PC-9 (cell line): ENCODE measurements around the gene CYB5R4. TPM values are rescaled to one million over a fixed set of nuclear protein-coding genes. Genes with fewer than 3 reads are reported as not detected.

Source experiments
- BruUV-seq: library from RNA; stranded (reverse); fragments of 400-500 nt; replicated peaks from 2 replicates; lab custom pipeline; 2021; lab: Mats Ljungman, UMichigan
- CTCF ChIA-PET: fragments of 300-600 bp; sonication (Branson Sonifier 250); formaldehyde crosslinking; loops from one replicate; lab custom pipeline; 2022; ENCODE audit warnings: antibody characterized with exemption; lab: Charles Lee
- POLR2A ChIA-PET: fragments of 300-600 bp; sonication (Branson Sonifier 250); formaldehyde crosslinking; loops from one replicate; lab custom pipeline; 2022; ENCODE audit warnings: antibody characterized with exemption; ENCODE audit not compliant: unreplicated experiment; lab: Charles Lee
- DNase-seq, 2 experiments: peaks; one replicate each; pipeline versions ENCODE4 v3.0.0 to v3.0.0-alpha.2; 2015 to 2022; ENCODE audit warnings: mixed read lengths in 1 of 2
- H2AFZ ChIP-seq: fragments of 200-600 bp; sonication (generic); 2 replicates; pipeline ENCODE4 v1.8.1; 2017; ENCODE audit warnings: antibody characterized with exemption
- H3F3A ChIP-seq: fragments of 200-600 bp; sonication (generic); 2 replicates; pipeline ENCODE4 v1.8.1; 2017; ENCODE audit warnings: antibody characterized with exemption, mild to moderate bottlenecking, low read depth; ENCODE audit not compliant: insufficient read depth
- H3K27ac ChIP-seq: fragments of 200-600 bp; sonication (generic); 2 replicates; pipeline ENCODE4 v1.6.1; 2016; ENCODE audit warnings: mixed run types
- H3K27me3 ChIP-seq: fragments of 200-600 bp; sonication (generic); 2 replicates; pipeline ENCODE4 v1.6.1; 2016; ENCODE audit warnings: low read depth, mixed run types; ENCODE audit not compliant: insufficient read depth
- H3K36me3 ChIP-seq: fragments of 200-600 bp; sonication (generic); 2 replicates; pipeline ENCODE4 v1.6.1; 2016; ENCODE audit warnings: low read depth, mixed run types
- H3K4me1 ChIP-seq: fragments of 200-600 bp; sonication (generic); replicated peaks from 2 replicates; pipeline ENCODE4 v1.6.1; 2016; ENCODE audit warnings: mixed run types; ENCODE audit not compliant: insufficient read depth
- H3K4me2 ChIP-seq: fragments of 200-600 bp; sonication (generic); 2 replicates; pipeline ENCODE4 v1.6.1; 2017; ENCODE audit warnings: mixed run types
- H3K4me3 ChIP-seq: fragments of 200-600 bp; sonication (generic); 2 replicates; pipeline ENCODE4 v1.6.1; 2016; ENCODE audit warnings: mixed run types
- H3K79me2 ChIP-seq: fragments of 200-600 bp; sonication (generic); 2 replicates; pipeline ENCODE4 v1.6.1; 2017; ENCODE audit warnings: low read depth, mixed run types
- H3K9me2 ChIP-seq: fragments of 200-600 bp; sonication (generic); 2 replicates; pipeline ENCODE4 v1.8.1; 2017; ENCODE audit warnings: mild to moderate bottlenecking; ENCODE audit not compliant: insufficient read depth
- H3K9me3 ChIP-seq: fragments of 200-600 bp; sonication (generic); 2 replicates; pipeline ENCODE4 v1.8.1; 2016; ENCODE audit warnings: low read depth; ENCODE audit not compliant: insufficient read depth
- H4K20me1 ChIP-seq: fragments of 200-600 bp; sonication (generic); 2 replicates; pipeline ENCODE4 v1.8.1; 2017; ENCODE audit not compliant: insufficient read depth
- CTCF ChIP-seq: fragments of 200-600 bp; sonication (generic); conservative IDR thresholded peaks from 2 replicates; pipeline ENCODE4 v1.6.1; 2017; ENCODE audit warnings: mixed run types, antibody characterized with exemption, mild to moderate bottlenecking, moderate library complexity
- EZH2 ChIP-seq: fragments of 200-600 bp; sonication (generic); IDR thresholded peaks from 2 replicates; pipeline ENCODE4 v1.8.0; 2017; ENCODE audit warnings: antibody characterized with exemption, low read depth
- intact Hi-C: fragments of 100-400 bp; cut with micrococcal nuclease; formaldehyde crosslinking; loops from one replicate; pipeline ENCODE4 v1.10.0; 2022; ENCODE audit not compliant: unreplicated experiment
- total RNA-seq: library from RNA; stranded (reverse); gene quantifications from 2 replicates; pipeline ENCODE4 v1.2.3, GENCODE V29; 2021

Gene CYB5R4
- total RNA-seq, 1 experiment from 2014 or later: 22.7 TPM

DNA sequence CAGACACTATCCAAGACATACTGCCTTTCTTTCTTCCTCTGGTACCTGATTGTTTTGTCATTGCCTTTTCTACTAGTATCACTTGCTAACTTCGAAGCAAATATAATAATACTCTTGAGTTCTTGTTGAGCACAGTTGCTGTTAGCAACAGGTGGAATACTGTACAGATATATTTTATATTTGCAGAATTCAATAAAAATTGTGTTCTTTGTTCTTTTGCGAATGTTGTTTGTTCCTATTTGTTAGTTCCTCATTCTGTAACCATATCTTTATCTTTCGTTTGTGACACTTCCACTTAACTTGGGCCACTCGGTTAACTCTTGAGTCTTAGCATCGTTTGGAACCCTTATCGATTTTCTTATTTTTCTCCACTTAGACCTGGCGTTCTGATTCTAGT lies 868 bp downstream of the CYB5R4 start:
- peak overlapping the region; percentile 87 for H3K4me3 ChIP-seq
- H3K4me2 ChIP-seq: peak overlapping the region; percentile 92
- no TSS peak for BruUV-seq
- peak overlapping the region; percentile 93 for H2AFZ ChIP-seq
- no peaks in the 10 kb centered on the region for H3K9me2 ChIP-seq
- intact Hi-C loops: loop anchor here (10.0 kb wide), 2 partner anchors 246 to 796 kb away; partner anchors contain the start of genes DOP1A and UBE3D
- no peak overlapping the region for H3K27ac ChIP-seq
- no peak for DNase-seq
- POLR2A ChIA-PET: interaction anchor here (0.6 to 0.9 kb wide), 4 partner anchors 7 to 1674 kb away, joined by 5 to 9 read pairs (median 6); no protein-coding TSS in a partner anchor
- no peaks in the 10 kb centered on the region for H3K27me3 ChIP-seq
- H3K79me2 ChIP-seq: peaks cover 33% of the 10 kb centered on the region
- peaks cover 4% of the 10 kb centered on the region; the same call in 1 of the 2 replicates for H3F3A ChIP-seq
- CTCF ChIA-PET: no interaction called here
- H4K20me1 ChIP-seq: no peaks in the 10 kb centered on the region
- H3K4me1 ChIP-seq: peaks cover 17% of the 10 kb centered on the region
- TF ChIP-seq EZH2 (no peak), CTCF (no peak)
- no peaks in the 10 kb centered on the region for H3K9me3 ChIP-seq
- H3K36me3 ChIP-seq: peaks cover 10% of the 10 kb centered on the region; the same call in 1 of the 2 replicates

DNA sequence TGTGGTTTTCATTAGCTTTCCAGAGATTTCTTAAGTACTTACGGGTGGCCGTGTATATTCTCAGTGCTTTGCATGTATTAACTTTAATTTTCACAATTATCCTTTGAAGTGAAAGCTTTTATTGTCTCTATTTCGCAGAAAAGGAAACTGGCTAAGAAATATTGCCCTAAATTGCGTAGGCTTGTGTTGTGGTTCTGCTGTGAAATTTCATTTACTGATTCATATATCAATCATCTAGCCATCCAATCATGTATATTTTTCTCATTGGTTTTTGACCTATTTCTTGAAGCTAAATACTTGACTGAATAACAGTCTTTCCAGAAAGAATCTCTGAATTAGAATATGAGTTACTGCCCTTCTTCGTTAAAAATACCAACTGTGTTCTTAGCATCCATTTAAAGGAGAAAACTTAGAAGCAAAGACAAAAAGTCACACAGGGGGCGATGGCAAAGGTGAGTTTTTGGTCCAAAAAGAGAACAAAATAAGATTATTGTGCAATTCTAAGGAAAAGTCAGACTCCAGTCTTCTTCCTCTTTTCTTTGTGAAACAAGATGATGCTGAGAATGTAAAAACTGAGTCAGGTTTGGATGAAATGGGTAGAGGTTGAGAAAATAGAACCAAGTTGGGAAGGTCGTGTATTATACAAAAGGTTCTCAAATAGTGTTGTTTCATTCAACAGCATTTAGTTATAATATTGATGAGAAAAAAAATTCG lies 1.4 kb downstream of the CYB5R4 start:
- no peak for DNase-seq
- TSS peak; percentile 37 for BruUV-seq
- intact Hi-C loops: loop anchor here (10.0 kb wide), 2 partner anchors 246 to 796 kb away; partner anchors contain the start of genes DOP1A and UBE3D
- no peaks in the 10 kb centered on the region for H3K9me3 ChIP-seq
- H4K20me1 ChIP-seq: no peaks in the 10 kb centered on the region
- H3K36me3 ChIP-seq: peaks cover 10% of the 10 kb centered on the region; the same call in 1 of the 2 replicates
- H3F3A ChIP-seq: peaks cover 4% of the 10 kb centered on the region; the same call in 1 of the 2 replicates
- peak overlapping the region; percentile 92 for H3K4me2 ChIP-seq
- H2AFZ ChIP-seq: 0 out of 2 replicates have a peak overlapping the region, but pooled peaks have one; percentile 93
- CTCF ChIA-PET: no interaction called here
- peaks cover 17% of the 10 kb centered on the region for H3K4me1 ChIP-seq
- TF ChIP-seq EZH2 (no peak), CTCF (no peak)
- H3K27ac ChIP-seq: no peak overlapping the region
- POLR2A ChIA-PET: interaction anchor here (0.6 to 0.9 kb wide), 3 partner anchors 102 to 1675 kb away, joined by 5 to 7 read pairs (median 5); no protein-coding TSS in a partner anchor
- peaks cover 33% of the 10 kb centered on the region for H3K79me2 ChIP-seq
- no peaks in the 10 kb centered on the region for H3K9me2 ChIP-seq
- peak overlapping the region; percentile 87; the same call in 1 of the 2 replicates for H3K4me3 ChIP-seq
- H3K27me3 ChIP-seq: no peaks in the 10 kb centered on the region

DNA sequence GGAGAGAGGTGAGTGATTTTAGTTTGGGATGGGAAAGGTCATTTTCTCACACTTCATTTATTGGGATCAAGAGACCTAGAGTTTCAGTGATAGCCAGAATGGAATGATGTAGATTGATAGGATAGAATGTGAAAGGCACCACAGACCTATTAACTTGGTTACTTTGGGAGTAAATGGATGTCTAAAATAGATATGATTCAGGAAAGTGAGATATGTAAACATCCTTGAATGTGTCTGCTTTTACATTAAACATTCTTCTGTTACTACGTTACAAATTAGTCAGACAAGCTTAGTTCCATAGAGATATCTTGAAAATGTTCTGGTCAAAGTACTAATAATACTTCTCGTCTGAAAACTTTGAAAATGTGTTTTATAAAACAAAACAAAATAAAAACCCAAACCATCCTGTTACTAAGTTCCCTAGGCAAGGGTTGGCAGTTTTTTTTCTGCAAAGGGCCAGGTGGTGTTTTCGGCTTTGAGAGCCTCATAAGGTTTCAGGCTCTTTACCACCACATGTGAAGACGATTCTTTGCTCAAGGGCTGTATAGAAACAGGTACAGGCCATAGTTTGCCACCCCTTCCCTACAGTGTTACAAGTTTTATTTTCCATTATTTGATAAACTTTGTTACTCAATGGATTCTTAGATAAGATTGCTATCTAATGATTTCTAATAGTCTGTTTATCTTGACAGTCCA lies 3.4 kb downstream of the CYB5R4 start:
- no peak overlapping the region for H3K27ac ChIP-seq
- ChIA-PET POLR2A (no interaction called here), CTCF (no interaction called here)
- H3K27me3 ChIP-seq: no peaks in the 10 kb centered on the region
- H4K20me1 ChIP-seq: no peaks in the 10 kb centered on the region
- H3K4me3 ChIP-seq: no peak overlapping the region
- intact Hi-C loops: loop anchor here (10.0 kb wide), 2 partner anchors 248 to 798 kb away; partner anchors contain the start of genes DOP1A and UBE3D
- H3F3A ChIP-seq: peaks cover 4% of the 10 kb centered on the region; the same call in 1 of the 2 replicates
- BruUV-seq: no TSS peak
- peaks cover 10% of the 10 kb centered on the region; the same call in 1 of the 2 replicates for H3K36me3 ChIP-seq
- DNase-seq: no peak
- peaks cover 24% of the 10 kb centered on the region for H3K4me1 ChIP-seq
- no peaks in the 10 kb centered on the region for H3K9me3 ChIP-seq
- H3K79me2 ChIP-seq: peaks cover 33% of the 10 kb centered on the region
- no peak overlapping the region for H2AFZ ChIP-seq
- no peaks in the 10 kb centered on the region for H3K9me2 ChIP-seq
- no peak overlapping the region for H3K4me2 ChIP-seq
- TF ChIP-seq CTCF (no peak), EZH2 (no peak)
